GM12878 (cell line): ENCODE measurements around the gene ZNF2. TPM values are rescaled to one million over a fixed set of nuclear protein-coding genes. Genes with fewer than 3 reads are reported as not detected.
"Not testable (repeated sequence)": the region's sequence is repeated elsewhere in the genome, so short reads cannot be mapped to it uniquely, and the experiment has no call there.

Experiments used
- ATAC-seq: fragments of 200-7000 bp; cut with Tn5 transposase; 3 replicates; pipeline ENCODE4 v1.9.1; 2020; ENCODE audit warnings: mild to moderate bottlenecking, moderate library complexity
- BruUV-seq: library from RNA; stranded (reverse); fragments of 400-500 nt; replicated peaks from 2 replicates; lab custom pipeline; 2021; lab: Mats Ljungman, UMichigan
- CTCF ChIA-PET: fragments of 300-600 bp; sonication (Branson Sonifier 250); formaldehyde crosslinking; extraction: SDS; loops from one replicate; lab custom pipeline; 2021; ENCODE audit warnings: inconsistent platforms; lab: Yijun Ruan, JAX
- POLR2A ChIA-PET: fragments of 350-600 bp; formaldehyde crosslinking; extraction: SDS; loops from one replicate; lab custom pipeline; 2021; ENCODE audit warnings: inconsistent platforms; lab: Charles Lee
- RAD21 ChIA-PET: fragments of 300-600 bp; sonication (Branson Sonifier 250); formaldehyde crosslinking; loops from one replicate; lab custom pipeline; 2023; ENCODE audit warnings: antibody characterized with exemption; ENCODE audit not compliant: unreplicated experiment; lab: Charles Lee
- SMC1A ChIA-PET: fragments of 300-600 bp; sonication (Branson Sonifier 250); formaldehyde crosslinking; loops from one replicate; lab custom pipeline; 2023; ENCODE audit not compliant: unreplicated experiment, uncharacterized antibody; lab: Charles Lee
- DNase-seq: peaks from one replicate; pipeline ENCODE4 v3.0.0-alpha.2; 2011; ENCODE audit warnings: low read depth, low spot score
- FAIRE-seq: peaks from 3 replicates; lab custom pipeline; 2011; peaks lifted over from hg19 to GRCh38; lab: Jason Lieb, UNC
- H2AFZ ChIP-seq: 2 replicates; pipeline ENCODE4 v1.6.0; 2011; ENCODE audit warnings: low read depth, low read length, control low read depth; ENCODE audit not compliant: control insufficient read depth
- H3K27ac ChIP-seq: 2 replicates; pipeline ENCODE4 v1.5.1; 2011; ENCODE audit warnings: control low read depth; ENCODE audit not compliant: control insufficient read depth, insufficient read depth
- H3K27me3 ChIP-seq, 2 experiments: replicated peaks in 1 of 2; 2 replicates each; pipeline versions ENCODE4 v1.6.0 to v1.6.1; 2011; ENCODE audit warnings: low read length in 1 of 2; ENCODE audit not compliant: control insufficient read depth in 2 of 2, insufficient read depth in 2 of 2
- H3K36me3 ChIP-seq, 2 experiments: 2 replicates each; pipeline ENCODE4 v1.5.1; 2011; ENCODE audit warnings: low read length in 1 of 2; ENCODE audit not compliant: control insufficient read depth in 2 of 2, insufficient read depth in 2 of 2
- H3K4me1 ChIP-seq: 2 replicates; pipeline ENCODE4 v1.6.1; 2011; ENCODE audit warnings: mild to moderate bottlenecking, low read length, moderate library complexity, mixed read lengths; ENCODE audit not compliant: control insufficient read depth, insufficient read depth
- H3K4me2 ChIP-seq: 2 replicates; pipeline ENCODE4 v1.6.0; 2011; ENCODE audit warnings: control low read depth; ENCODE audit not compliant: control insufficient read depth, insufficient read depth
- H3K4me3 ChIP-seq: fragments of 200-600 bp; sonication (generic); 2 replicates; pipeline ENCODE4 v1.5.1; 2016
- H3K79me2 ChIP-seq: 2 replicates; pipeline ENCODE4 v1.6.0; 2011; ENCODE audit warnings: low read length; ENCODE audit not compliant: control insufficient read depth, insufficient read depth
- H3K9ac ChIP-seq: 2 replicates; pipeline ENCODE4 v1.8.0; 2011; ENCODE audit warnings: low read length, control low read depth, mixed read lengths; ENCODE audit not compliant: control insufficient read depth, insufficient read depth
- H3K9me3 ChIP-seq: replicated peaks from 3 replicates; pipeline ENCODE4 v1.5.1; 2011; ENCODE audit warnings: mild to moderate bottlenecking, low read length; ENCODE audit not compliant: control insufficient read depth, insufficient read depth
- H4K20me1 ChIP-seq: 2 replicates; pipeline ENCODE4 v1.6.0; 2011; ENCODE audit not compliant: control insufficient read depth, insufficient read depth
- CREB1 ChIP-seq: IDR thresholded peaks from 2 replicates; pipeline ENCODE4 v1.6.1; 2012; ENCODE audit warnings: low read depth, mild to moderate bottlenecking, inconsistent platforms
- CREM ChIP-seq: IDR thresholded peaks from 2 replicates; pipeline ENCODE4 v1.6.1; 2014; ENCODE audit warnings: antibody characterized with exemption, low read depth
- CTCF ChIP-seq, 3 experiments: IDR thresholded peaks in 2 of 3; conservative IDR thresholded peaks in 1 of 3; 2 replicates each; pipeline ENCODE4 v1.5.1; 2011; ENCODE audit warnings: low read depth in 3 of 3, low read length in 3 of 3, mild to moderate bottlenecking in 3 of 3, control low read depth in 2 of 3, moderate library complexity in 2 of 3, inconsistent platforms in 1 of 3, mixed read lengths in 1 of 3; ENCODE audit not compliant: control insufficient read depth in 2 of 3, insufficient read depth in 1 of 3; ENCODE audit errors: extremely low read depth in 1 of 3
- IRF4 ChIP-seq: IDR thresholded peaks from 2 replicates; pipeline ENCODE4 v1.6.1; 2011; ENCODE audit warnings: low read depth, low read length
- KAT2A ChIP-seq: conservative IDR thresholded peaks from 2 replicates; pipeline ENCODE4 v1.6.1; 2011; ENCODE audit warnings: low read depth, low read length; ENCODE audit not compliant: control insufficient read depth
- NFIC ChIP-seq: IDR thresholded peaks from 2 replicates; pipeline ENCODE4 v1.6.1; 2012; ENCODE audit warnings: low read depth, mild to moderate bottlenecking, inconsistent platforms, low read length, moderate library complexity
- PKNOX1 ChIP-seq: fragments of 450-650 bp; IDR thresholded peaks from 2 replicates; pipeline ENCODE4 v1.6.1; 2016; ENCODE audit warnings: mild to moderate bottlenecking
- RAD21 ChIP-seq: IDR thresholded peaks from 2 replicates; pipeline ENCODE4 v1.6.1; 2011; ENCODE audit warnings: mild to moderate bottlenecking, low read depth, low read length, moderate library complexity; ENCODE audit not compliant: insufficient read depth
- RCOR1 ChIP-seq: conservative IDR thresholded peaks from 2 replicates; pipeline ENCODE4 v1.6.1; 2012; ENCODE audit warnings: low read depth, low read length, improper control_type of control experiment
- SPI1 ChIP-seq: IDR thresholded peaks from 2 replicates; pipeline ENCODE4 v1.6.1; 2011; ENCODE audit warnings: low read depth, mild to moderate bottlenecking, low read length, moderate library complexity, borderline replicate concordance; ENCODE audit not compliant: insufficient read depth
- TCF3 ChIP-seq: IDR thresholded peaks from 2 replicates; pipeline ENCODE4 v1.6.1; 2012; ENCODE audit warnings: low read depth, mild to moderate bottlenecking, low read length, borderline replicate concordance; ENCODE audit not compliant: insufficient read depth
- TCF7 ChIP-seq: IDR thresholded peaks from 2 replicates; pipeline ENCODE4 v1.6.1; 2014; ENCODE audit warnings: antibody characterized with exemption, borderline replicate concordance
- WGBS: methylation state at CpG from one replicate; pipeline ENCODE4 v1.1.6; 2016; ENCODE audit warnings: low lambda C conversion rate; ENCODE audit not compliant: insufficient replicate concordance, insufficient coverage; ENCODE audit errors: missing lambda C conversion rate; 5-methylcytosine and 5-hydroxymethylcytosine counted together
- in situ Hi-C: fragments of 300-500 bp; cut with MboI; formaldehyde crosslinking; loops from 9 replicates; pipeline ENCODE4 v1.14.3; 2018; ENCODE audit warnings: mixed read lengths
- intact Hi-C: fragments of 100-400 bp; cut with micrococcal nuclease; formaldehyde crosslinking; loops from one replicate; pipeline ENCODE4 v1.14.2; 2022; ENCODE audit not compliant: unreplicated experiment
- polyA plus RNA-seq, 11 experiments: library from polyadenylated mRNA; depleted of rRNA in 4 of 11; unstranded in 6 of 11; stranded (reverse) in 5 of 11; fragments of >200 nt; fragmentation: Nextera tagmentation in 4 of 11; fragmentation: Illumina TruSeq in 1 of 11; extraction: Ambion mirVana in 4 of 11; extraction: Trizol in 1 of 11; gene quantifications; 1 replicate in 1 of 11; 2 replicates in 10 of 11; pipeline versions ENCODE4 v1.2.1 to v1.2.3, GENCODE V29; 2011 to 2016; ENCODE audit warnings: inconsistent platforms in 2 of 11, missing spikeins in 2 of 11, low read depth in 1 of 11
- total RNA-seq, 4 experiments: library from RNA; depleted of rRNA in 3 of 4; stranded (reverse); fragments of >200 nt in 3 of 4; fragmentation: Illumina TruSeq in 1 of 4; extraction: Trizol in 1 of 4; gene quantifications; 2 replicates each; pipeline versions ENCODE4 v1.2.1 to v1.2.3, GENCODE V29; 2013 to 2021

The ZNF2 gene
- total and polyA plus RNA-seq, 10 of the 15 experiments (the other 5 are each of a cell fraction or from before 2014, with no cell fraction given) = 2.4 to 5.1 (median 3.5) TPM

- POLR2A ChIA-PET, H3K79me2 ChIP-seq, SMC1A ChIA-PET, BruUV-seq, H2AFZ ChIP-seq, H3K27me3 ChIP-seq, H3K4me2 ChIP-seq, CTCF ChIA-PET, ATAC-seq, H3K4me1 ChIP-seq, in situ Hi-C loops, DNase-seq, H3K9ac ChIP-seq, H3K9me3 ChIP-seq, H3K27ac ChIP-seq, H3K36me3 ChIP-seq, RAD21 ChIA-PET, H4K20me1 ChIP-seq, intact Hi-C loops, H3K4me3 ChIP-seq: not testable (repeated sequence)
- 23% methylated on average over 11 of the region's 15 CpGs for WGBS
- TF ChIP-seq CREM (peak; percentile 35; the same call in 1 of the 2 replicates), CREB1 (0 out of 2 replicates have a peak, but pooled peaks have one; percentile 16), CTCF (IDR thresholded peaks at IDR 0.05 in 2 of 3, conservative IDR thresholded peaks at IDR 0.05 in 1 of 3; ENCODE audit: control insufficient read depth in 2 of 3, extremely low read depth in 1 of 3, insufficient read depth in 1 of 3, low read depth in 3 of 3, low read length in 3 of 3) (peak in 2 of 3 experiments; percentile 18 to 61; a peak in 4 of 6 replicates), RAD21 (peak; percentile 26)
- FAIRE-seq = peak; percentile 70
Observed at GRCh38 chr2:95192956-95193355, 27.3 kb downstream of the ZNF2 start.

GRCh38 chr2:95203911-95204310, 38.3 kb downstream of the ZNF2 start:
- FAIRE-seq (no peak), ATAC-seq (no peak), DNase-seq (no peak)
- Histone ChIP-seq H3K4me3 (no peak overlapping the region), H4K20me1 (no peaks in the 10 kb centered on the region), H3K9me3 (peaks cover 1% of the 10 kb centered on the region; the same call in 1 of the 3 replicates), H3K27me3 (no peaks in the 10 kb centered on the region), H3K4me1 (no peaks in the 10 kb centered on the region), H3K27ac (no peak overlapping the region), H3K9ac (no peak overlapping the region), H3K4me2 (no peak overlapping the region), H3K36me3 (no peaks in the 10 kb centered on the region), H2AFZ (no peak overlapping the region), H3K79me2 (no peaks in the 10 kb centered on the region)
- ChIA-PET RAD21 (no interaction called here), SMC1A (interaction anchor here (1.0 kb wide), 1 partner anchor 9 kb away, joined by 3 read pairs; no protein-coding TSS in a partner anchor), POLR2A (no interaction called here), CTCF (interaction anchor here (0.7 kb wide), 1 partner anchor 182 kb away, joined by 4 read pairs; no protein-coding TSS in a partner anchor)
- in situ Hi-C loops = loop anchor here (5.0 kb wide), 1 partner anchor 77 kb away; no protein-coding TSS in a partner anchor
- BruUV-seq = no TSS peak
- intact Hi-C loops = loop anchor here (10.0 kb wide), 1 partner anchor 179 kb away; the partner anchor contains the start of gene MAL
- TF ChIP-seq SPI1 = no peak
- no peak for TF ChIP-seq NFIC
- TF ChIP-seq TCF3 = no peak
- TF ChIP-seq PKNOX1 = no peak
- TF ChIP-seq RCOR1 = no peak
- no peak for TF ChIP-seq IRF4
- TF ChIP-seq KAT2A = no peak
- no peak for TF ChIP-seq TCF7
- 54% methylated on average over 4 of the region's 4 CpGs for WGBS
